Measurements from ENCODE around the gene FOXN3.

FOXN3 gene

DNA sequence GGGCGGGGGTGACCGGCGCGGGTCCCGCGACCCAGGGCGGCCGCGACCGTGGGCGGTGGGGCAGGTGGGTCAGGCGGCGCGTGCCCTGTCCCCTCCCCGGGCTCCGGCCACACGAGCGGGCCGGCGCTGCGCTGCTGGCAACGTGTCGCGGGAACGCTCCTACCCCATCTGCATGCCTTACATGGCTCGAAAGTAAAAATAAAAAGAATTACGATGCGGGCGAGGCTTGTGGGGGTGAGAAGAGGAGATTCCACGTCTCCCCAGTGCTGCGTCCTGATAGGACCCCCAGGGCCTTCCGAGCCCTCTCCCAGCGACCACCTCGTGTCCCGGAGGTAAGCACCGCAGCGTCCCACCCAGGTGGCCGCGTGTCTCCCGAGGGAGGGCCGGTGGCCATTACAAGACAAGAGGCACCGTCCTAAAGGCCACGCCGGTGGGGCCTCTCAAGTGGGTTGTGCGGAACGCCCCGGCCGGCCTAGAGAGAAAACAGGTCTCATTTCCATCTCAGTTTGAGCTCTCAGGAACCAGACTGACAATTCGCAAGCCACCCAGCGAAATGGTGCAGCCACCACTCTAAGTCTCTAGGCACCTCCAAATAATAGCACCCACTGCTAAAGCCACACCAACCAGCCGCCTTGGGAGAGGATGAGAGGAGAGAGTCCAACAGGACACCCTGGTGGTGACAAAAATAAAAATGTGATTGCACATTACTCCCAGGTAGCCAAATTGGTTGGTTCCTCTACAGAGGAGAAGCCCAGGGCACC is 612 bp upstream of the FOXN3 start:
- TF ChIP-seq EZH2phosphoT487 (IDR thresholded peaks at IDR 0.05; ENCODE audit: borderline replicate concordance) (no peak), CTCF (conservative IDR thresholded peaks at IDR 0.05; ENCODE audit: low read length) (peak; percentile 68)
- Histone ChIP-seq H3K4me3 (ENCODE audit: low read length, poor library complexity, severe bottlenecking) (peak overlapping the region; percentile 91), H2AFZ (ENCODE audit: low read length) (peak overlapping the region; percentile 72), H4K20me1 (ENCODE audit: insufficient read depth, low read length, poor library complexity, severe bottlenecking) (peaks cover 18% of the 10 kb centered on the region), H3K27me3 (ENCODE audit: insufficient read depth, low read length, poor library complexity, severe bottlenecking) (no peaks in the 10 kb centered on the region), H3K79me2 (ENCODE audit: insufficient read depth, low read length) (peaks cover 72% of the 10 kb centered on the region), H3K9me2 (replicated peaks; ENCODE audit: low read depth, low read length) (no peaks in the 10 kb centered on the region), H3K9me3 (ENCODE audit: insufficient read depth, low read depth, low read length) (no peaks in the 10 kb centered on the region), H3K4me1 (ENCODE audit: insufficient read depth, low read length, poor library complexity, severe bottlenecking) (peaks cover 39% of the 10 kb centered on the region), H3K36me3 (ENCODE audit: insufficient read depth, low read length) (no peaks in the 10 kb centered on the region; the same call in 1 of the 2 replicates), H3K4me2 (ENCODE audit: low read depth, low read length, poor library complexity, severe bottlenecking) (peak overlapping the region; percentile 92), H3F3A (ENCODE audit: low read depth) (no peaks in the 10 kb centered on the region), H3K9ac (ENCODE audit: low read depth, low read length, poor library complexity, severe bottlenecking) (peak overlapping the region; percentile 93)

DNA sequence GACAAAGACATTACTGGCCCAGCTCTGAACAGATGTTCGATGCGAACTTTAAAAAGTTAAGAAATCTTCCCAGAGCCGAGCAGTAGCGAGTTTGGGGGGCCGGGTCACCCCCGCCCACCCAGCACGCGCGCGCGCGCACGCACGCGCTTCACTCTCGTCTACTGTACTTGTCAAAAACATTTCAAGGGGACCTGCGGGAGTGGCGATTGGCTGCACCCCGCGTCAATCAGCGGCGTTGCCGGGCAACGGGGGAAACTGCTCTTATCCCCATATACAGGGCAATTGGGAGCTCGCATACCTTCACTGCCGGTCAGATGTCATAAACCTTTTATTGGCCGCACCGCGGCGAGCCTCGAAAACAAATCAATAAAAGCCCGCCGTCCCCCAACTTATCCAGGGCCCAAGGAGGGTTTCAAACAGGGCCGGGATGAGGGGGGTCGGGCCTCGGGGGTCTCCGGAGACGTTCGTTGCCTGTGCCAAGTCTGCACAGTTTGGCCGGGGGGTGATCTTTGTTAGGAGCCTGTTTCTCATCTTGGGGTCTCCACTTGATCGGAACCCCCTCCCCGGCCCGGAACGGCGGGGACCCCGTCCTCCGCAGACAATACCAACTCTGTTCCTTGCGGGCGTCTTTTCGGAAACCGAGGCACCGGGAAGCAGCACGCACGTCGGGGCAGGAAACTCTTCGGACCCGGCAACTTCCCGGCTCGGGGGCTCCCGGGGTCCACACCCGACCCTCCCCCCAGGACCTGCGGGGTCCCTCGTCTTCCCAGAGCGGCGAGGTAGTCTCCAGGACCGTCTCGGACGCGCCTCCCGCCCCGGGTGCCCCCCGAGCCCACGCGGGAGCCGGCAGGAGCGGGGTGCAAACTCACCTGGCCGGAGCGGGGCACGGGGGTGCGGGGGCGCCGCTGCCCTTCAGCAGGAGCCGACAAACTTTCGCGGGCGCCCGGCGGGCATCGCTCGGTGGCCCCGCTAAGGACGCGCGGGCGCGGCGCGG is 734 bp downstream of the FOXN3 start:
- Histone ChIP-seq H3K9me3 (ENCODE audit: insufficient read depth, low read depth, low read length) (no peaks in the 10 kb centered on the region), H3K79me2 (ENCODE audit: insufficient read depth, low read length) (peaks cover 78% of the 10 kb centered on the region), H3K4me2 (ENCODE audit: low read depth, low read length, poor library complexity, severe bottlenecking) (peak overlapping the region; percentile 92), H3K4me1 (ENCODE audit: insufficient read depth, low read length, poor library complexity, severe bottlenecking) (peaks cover 42% of the 10 kb centered on the region), H4K20me1 (ENCODE audit: insufficient read depth, low read length, poor library complexity, severe bottlenecking) (peaks cover 23% of the 10 kb centered on the region), H3K9me2 (replicated peaks; ENCODE audit: low read depth, low read length) (no peaks in the 10 kb centered on the region), H3K27me3 (ENCODE audit: insufficient read depth, low read length, poor library complexity, severe bottlenecking) (no peaks in the 10 kb centered on the region), H3K36me3 (ENCODE audit: insufficient read depth, low read length) (peaks cover 9% of the 10 kb centered on the region; the same call in 1 of the 2 replicates), H2AFZ (ENCODE audit: low read length) (peak overlapping the region; percentile 32; the same call in 1 of the 2 replicates), H3K9ac (ENCODE audit: low read depth, low read length, poor library complexity, severe bottlenecking) (peak overlapping the region; percentile 84), H3F3A (ENCODE audit: low read depth) (no peaks in the 10 kb centered on the region), H3K4me3 (ENCODE audit: low read length, poor library complexity, severe bottlenecking) (peak overlapping the region; percentile 80)
- no peak for TF ChIP-seq EZH2phosphoT487 (IDR thresholded peaks at IDR 0.05; ENCODE audit: borderline replicate concordance)
- no peak for TF ChIP-seq CTCF (conservative IDR thresholded peaks at IDR 0.05; ENCODE audit: low read length)

GRCh38 chr14:89415159-89415558 is 1.9 kb downstream of the FOXN3 start:
- Histone ChIP-seq H3F3A (ENCODE audit: low read depth) (no peaks in the 10 kb centered on the region), H3K9ac (ENCODE audit: low read depth, low read length, poor library complexity, severe bottlenecking) (peak overlapping the region; percentile 84), H4K20me1 (ENCODE audit: insufficient read depth, low read length, poor library complexity, severe bottlenecking) (peaks cover 33% of the 10 kb centered on the region), H2AFZ (ENCODE audit: low read length) (no peak overlapping the region), H3K79me2 (ENCODE audit: insufficient read depth, low read length) (peaks cover 83% of the 10 kb centered on the region), H3K4me1 (ENCODE audit: insufficient read depth, low read length, poor library complexity, severe bottlenecking) (peaks cover 53% of the 10 kb centered on the region), H3K4me3 (ENCODE audit: low read length, poor library complexity, severe bottlenecking) (peak overlapping the region; percentile 80), H3K27me3 (ENCODE audit: insufficient read depth, low read length, poor library complexity, severe bottlenecking) (no peaks in the 10 kb centered on the region), H3K36me3 (ENCODE audit: insufficient read depth, low read length) (peaks cover 18% of the 10 kb centered on the region; the same call in 1 of the 2 replicates), H3K9me3 (ENCODE audit: insufficient read depth, low read depth, low read length) (no peaks in the 10 kb centered on the region), H3K4me2 (ENCODE audit: low read depth, low read length, poor library complexity, severe bottlenecking) (peak overlapping the region; percentile 92), H3K9me2 (replicated peaks; ENCODE audit: low read depth, low read length) (no peaks in the 10 kb centered on the region)
- TF ChIP-seq EZH2phosphoT487 (IDR thresholded peaks at IDR 0.05; ENCODE audit: borderline replicate concordance), result no peak
- no peak for TF ChIP-seq CTCF (conservative IDR thresholded peaks at IDR 0.05; ENCODE audit: low read length)
